Retina (tissue), 1 donor: Measurements from ENCODE around the gene ARID3B.
A peak's percentile ranks its signal among the peaks of the same experiment; 100 is the strongest.

Source experiments
- DNase-seq: peaks from one replicate; pipeline ENCODE4 v3.0.0-alpha.2; 2016

ARID3B gene

DNA sequence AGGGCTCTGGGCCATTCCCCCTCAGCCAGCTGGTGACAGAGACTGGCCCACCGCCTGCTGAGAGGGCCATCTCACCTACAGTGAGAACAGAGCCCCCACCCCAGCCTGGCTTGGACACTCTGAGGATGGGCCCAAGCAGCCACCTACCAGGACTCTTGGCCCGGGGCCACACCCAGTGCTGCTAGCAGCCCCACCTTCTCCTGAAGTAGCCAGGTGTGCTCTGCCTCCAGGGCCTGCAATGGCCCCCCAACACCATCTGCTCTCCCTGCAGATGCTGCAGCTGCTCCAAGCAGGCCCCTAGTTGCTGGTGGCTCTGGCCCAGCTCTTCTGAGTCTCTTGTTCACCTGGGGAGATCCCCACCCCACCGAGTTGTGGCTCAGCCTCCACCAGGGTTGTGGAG is 67.8 kb downstream of the ARID3B start:
- DNase-seq, result no peak

- no peak for DNase-seq
Measured at GRCh38 chr15:74609938-74610301, 68.9 kb downstream of the ARID3B start.

DNA sequence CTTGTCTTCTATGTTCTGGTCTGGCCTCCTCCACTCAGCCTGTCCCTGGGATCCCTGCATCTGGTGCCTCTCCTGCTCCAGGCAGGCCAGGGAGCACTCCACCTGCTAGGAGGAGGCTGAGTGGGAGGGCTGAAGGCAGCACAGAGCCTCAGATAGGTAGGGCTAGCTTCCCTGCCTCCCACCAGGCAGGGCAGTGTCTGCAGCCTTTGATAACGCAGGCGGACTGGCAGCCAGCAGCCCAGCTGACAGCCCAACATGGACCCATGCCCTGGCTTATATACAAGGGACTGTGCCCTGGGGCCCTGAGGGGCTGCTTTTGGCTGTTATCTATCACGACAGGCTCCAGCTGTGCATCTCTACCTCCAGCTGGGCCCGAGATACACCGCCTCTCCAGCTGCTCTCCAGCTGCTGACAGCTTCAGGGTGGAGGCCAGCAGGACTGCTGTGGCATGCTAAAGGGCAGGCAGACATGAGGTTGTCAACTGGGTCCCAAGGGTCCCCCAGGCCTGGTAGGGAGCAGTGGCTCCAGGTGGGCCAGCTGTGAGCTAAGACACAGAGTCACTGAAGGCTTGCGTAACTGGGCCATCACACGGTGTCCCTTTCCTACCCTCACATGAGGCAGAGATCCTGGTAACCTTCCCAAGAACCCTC is 69.4 kb downstream of the ARID3B start:
- DNase-seq, result peak; percentile 60

DNA sequence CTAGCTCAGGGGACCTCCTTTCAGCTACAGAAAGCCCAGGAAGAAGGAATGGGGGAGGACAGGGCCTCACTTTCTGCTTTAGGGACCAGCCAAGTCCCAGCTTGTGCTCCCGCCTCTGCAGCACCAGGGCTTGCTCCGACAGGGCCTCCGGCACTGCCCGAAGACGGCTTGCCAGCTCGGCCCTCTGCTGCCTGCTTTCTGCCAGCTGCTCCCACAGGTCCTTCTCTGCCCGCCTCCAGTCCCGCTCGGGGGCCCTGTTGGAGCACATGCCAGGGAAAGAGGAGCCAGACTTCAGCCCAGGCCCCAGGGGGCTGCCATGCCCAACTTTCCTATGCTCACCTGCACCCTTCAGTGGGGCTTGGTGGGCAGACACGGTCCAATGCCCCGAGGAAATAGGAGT is 70.3 kb downstream of the ARID3B start:
- DNase-seq, result no peak

DNA sequence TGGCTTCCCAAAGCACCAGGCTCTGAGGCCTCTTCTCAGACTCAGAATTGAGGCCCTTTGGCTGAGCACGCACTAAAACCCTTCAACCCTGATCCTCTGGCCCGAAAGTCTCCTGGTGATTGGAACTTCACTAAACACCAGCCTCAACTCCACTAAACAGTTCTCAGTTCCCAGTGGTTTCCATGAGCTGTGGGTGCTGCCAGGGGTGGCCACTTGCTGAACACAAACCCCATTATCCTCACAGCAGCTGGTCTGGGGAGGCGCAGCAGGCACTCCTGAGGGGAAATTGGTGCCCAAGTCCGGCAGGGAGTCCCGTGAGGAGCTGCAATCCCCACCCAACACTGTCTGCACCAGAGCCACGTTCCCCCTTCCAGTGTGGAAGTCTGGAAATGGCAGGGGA is 70.8 kb downstream of the ARID3B start:
- no peak for DNase-seq

GRCh38 chr15:74612677-74613076 is 71.7 kb downstream of the ARID3B start:
- DNase-seq, result no peak

DNA sequence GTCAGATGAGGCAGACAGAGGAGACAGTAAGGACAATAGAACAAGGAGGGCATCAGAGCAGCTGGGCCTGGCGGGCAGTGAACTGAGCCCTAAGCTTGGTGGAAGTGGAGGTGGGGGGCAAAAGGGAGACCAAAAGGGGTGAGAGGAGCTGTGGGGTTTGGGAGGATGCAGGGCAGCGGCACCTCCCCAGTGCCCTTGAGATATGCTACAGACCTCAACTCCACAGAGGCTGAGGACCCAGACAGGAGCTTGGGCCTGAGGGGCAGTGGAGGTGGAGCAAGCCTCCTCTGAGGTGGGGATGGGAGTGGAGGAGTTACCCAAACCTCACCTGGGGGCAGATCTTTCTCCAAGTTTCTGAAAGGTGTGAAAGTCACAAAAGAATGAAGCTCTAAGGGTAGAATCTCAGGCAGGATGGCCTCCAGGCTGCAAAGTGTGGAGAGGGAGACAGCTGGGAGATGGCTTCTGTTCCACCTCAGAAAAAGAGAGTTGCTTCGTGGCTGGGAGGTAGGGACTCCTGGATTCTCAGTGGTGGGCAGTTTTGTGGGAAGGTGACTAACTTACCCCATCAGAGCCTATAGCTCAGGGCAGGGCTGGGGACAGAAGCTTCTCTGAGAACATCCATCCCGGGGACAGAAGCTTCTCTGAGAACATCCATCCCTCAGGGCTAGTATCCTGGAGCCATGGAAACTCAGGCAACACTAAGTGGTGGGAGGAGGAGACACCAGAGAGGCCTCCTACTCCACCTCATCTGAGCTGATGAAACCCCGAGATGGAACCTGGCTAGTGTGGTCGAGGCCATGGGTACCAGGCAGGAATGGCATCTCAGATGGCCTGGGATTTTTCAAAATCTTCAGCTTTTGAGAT is 72.3 kb downstream of the ARID3B start:
- DNase-seq, result no peak

DNA sequence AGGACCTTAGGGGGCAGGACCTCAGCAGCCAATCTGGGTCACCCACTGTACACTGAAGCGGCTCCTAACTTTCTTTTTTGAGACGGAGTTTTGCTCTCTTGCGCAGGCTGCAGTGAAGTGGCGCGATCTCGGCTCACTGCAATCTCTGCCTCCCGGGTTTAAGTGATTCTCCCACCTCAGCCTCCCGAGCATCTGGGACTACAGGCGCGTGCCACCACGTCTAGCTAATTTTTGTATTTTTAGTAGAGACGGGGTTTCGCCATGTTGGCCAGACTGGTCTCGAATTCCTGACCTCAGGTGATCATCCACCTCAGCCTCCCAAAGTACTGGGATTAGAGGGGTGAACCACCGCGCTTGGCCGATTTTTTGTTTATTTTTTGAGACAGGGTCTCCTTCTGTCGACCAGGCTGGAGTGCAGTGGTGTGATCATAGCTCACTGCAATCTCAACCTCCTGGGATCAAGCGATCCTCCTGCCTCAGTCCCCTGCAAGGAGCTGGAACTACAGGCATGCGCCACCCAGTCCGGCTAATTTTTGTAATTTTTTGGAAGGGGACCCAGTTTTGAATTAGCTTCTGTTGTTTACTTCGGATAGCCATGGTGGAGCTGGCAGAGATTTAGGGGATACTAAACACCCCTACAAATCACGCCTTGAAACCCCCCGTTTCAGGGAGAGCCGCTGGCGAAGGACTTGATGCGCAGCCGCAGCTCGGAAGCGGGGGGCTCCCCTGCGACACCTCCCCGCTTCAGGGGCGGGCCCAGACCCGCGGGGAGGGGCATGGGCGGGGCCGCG is 73.1 kb downstream of the ARID3B start:
- DNase-seq, result peak; percentile 76

DNA sequence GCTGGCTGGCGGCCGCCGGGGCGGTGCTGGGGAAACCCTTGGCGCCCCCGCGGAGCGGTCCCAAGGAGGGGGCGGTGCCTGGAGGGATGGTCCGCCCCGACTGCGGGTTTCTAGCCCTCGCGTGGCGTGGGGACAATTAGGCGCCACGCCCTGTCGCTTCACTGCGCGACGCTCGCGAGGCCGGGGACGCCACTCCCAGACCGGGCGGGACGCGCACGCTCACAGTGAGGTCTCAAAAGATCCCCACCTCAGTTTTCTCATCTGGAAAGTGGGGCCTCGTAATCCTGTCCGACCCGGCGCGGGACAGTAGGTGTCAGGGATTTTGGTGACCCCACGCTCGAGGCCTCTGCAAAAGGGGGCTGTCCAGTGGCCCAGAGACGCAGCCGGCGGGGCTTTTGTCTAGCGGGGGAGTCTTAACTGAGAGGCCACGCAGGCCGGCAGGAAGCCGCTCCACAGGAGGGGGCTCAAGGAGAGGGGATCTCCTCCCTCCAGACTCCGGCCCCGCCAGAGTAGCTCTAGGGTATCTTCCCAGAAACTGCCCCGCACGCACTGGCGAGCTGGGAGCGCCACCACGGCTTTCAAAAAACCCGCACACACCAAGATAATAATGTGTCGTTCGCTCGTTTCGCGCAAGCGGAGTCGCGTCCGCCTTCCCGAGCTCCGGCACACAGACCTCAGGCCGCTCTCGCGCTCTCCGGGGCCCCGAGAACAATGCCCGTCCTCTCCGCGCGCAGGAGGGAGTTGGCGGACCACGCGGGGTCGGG is 73.9 kb downstream of the ARID3B start:
- DNase-seq, result peak; percentile 87

GRCh38 chr15:74615508-74616365 is 74.7 kb downstream of the ARID3B start, which contains the start of gene CLK3:
Gene CLK3, plus strand, starts transcription at chr15:74615836. Its CDS starts 3,361 bp downstream, at chr15:74619197.
- DNase-seq, result peak; percentile 96

GRCh38 chr15:74616366-74616939 is 75.4 kb downstream of the ARID3B start:
- no peak for DNase-seq

- no peak for DNase-seq
Measured at GRCh38 chr15:74616996-74617395, 76.0 kb downstream of the ARID3B start.

GRCh38 chr15:74618841-74619596 is 78.0 kb downstream of the ARID3B start:
- no peak for DNase-seq

GRCh38 chr15:74619916-74620635 is 79.1 kb downstream of the ARID3B start:
- DNase-seq, result no peak

GRCh38 chr15:74620636-74621545 is 79.9 kb downstream of the ARID3B start:
- peak; percentile 47 for DNase-seq

DNA sequence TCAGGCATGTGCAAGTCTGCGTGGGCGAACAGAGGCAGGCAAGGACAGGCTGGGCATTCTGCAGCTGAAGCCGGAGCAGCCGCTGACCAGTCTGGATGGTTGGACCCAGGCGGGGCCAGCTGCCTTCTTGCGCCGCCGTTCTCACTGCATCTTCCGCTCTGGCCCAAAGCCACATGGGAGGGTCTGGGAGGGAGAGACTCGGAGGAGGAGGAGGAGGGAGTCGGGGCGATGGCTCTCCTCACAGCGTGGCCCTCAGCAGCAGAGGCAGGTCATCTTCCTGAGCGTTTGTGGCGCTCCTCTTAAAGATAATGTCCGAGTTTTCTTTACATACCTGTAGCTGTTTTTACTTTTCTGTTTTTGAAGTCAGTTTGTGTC is 80.5 kb downstream of the ARID3B start:
- no peak for DNase-seq

- no peak for DNase-seq
Measured at GRCh38 chr15:74621936-74622335, 80.9 kb downstream of the ARID3B start.

DNA sequence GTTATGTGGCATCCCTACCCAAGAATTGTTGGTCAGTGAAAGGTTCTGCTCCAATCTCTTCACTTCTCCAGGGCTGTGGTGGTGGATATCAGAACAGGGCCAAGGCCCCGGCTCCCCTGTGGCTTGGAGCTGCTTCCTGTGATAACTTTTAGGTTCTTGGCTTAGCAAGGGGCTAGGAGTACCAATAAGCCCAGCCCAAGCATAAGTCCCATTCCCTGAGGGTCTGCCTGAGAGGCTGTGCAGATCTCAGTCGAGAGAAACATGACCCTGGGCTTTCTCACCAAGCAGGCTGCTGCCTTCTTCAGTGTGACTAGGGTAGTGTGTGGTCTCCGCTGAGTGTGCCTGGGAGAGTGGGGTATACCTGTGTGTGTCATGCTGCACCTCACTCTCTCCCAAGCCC is 81.7 kb downstream of the ARID3B start:
- DNase-seq, result no peak
